ENCODE data around the gene UBXN1.
"Not testable (repeated sequence)": the region's sequence is repeated elsewhere in the genome, so short reads cannot be mapped to it uniquely, and the experiment has no call there.

UBXN1 gene

GRCh38 chr11:62676698-62677097 is 2.2 kb downstream of the UBXN1 start:
- in situ Hi-C loops (cut with MboI; ENCODE audit: low sequenced_read_pairs): no loop called here

- in situ Hi-C loops (cut with MboI; ENCODE audit: low sequenced_read_pairs): not testable (repeated sequence)
Measured at GRCh38 chr11:62675415-62675814, 3.5 kb downstream of the UBXN1 start.

- in situ Hi-C loops (cut with MboI; ENCODE audit: low sequenced_read_pairs): no loop called here
Measured at GRCh38 chr11:62673196-62673525, 5.7 kb downstream of the UBXN1 start.

GRCh38 chr11:62671608-62672389 is 7.1 kb downstream of the UBXN1 start, which contains the start of the genes LBHD1 and UQCC3:
TSS of gene LBHD1 (minus strand) at chr11:62672267. CDS start at chr11:62670031, 2,236 bp downstream.
TSS of gene UQCC3 (plus strand) at chr11:62671673. CDS start at chr11:62671746, 73 bp downstream.
- in situ Hi-C loops (cut with MboI; ENCODE audit: low sequenced_read_pairs): no loop called here

- in situ Hi-C loops (cut with MboI; ENCODE audit: low sequenced_read_pairs): no loop called here
Measured at GRCh38 chr11:62671236-62671607, 7.7 kb downstream of the UBXN1 start.

- in situ Hi-C loops (cut with MboI; ENCODE audit: low sequenced_read_pairs): no loop called here
Measured at GRCh38 chr11:62669420-62670161, 9.3 kb downstream of the UBXN1 start.

- in situ Hi-C loops (cut with MboI; ENCODE audit: low sequenced_read_pairs): no loop called here
Measured at GRCh38 chr11:62667460-62667859, 11.4 kb downstream of the UBXN1 start.

GRCh38 chr11:62666259-62666926 is 12.5 kb downstream of the UBXN1 start:
- in situ Hi-C loops (cut with MboI; ENCODE audit: low sequenced_read_pairs): no loop called here

- in situ Hi-C loops (cut with MboI; ENCODE audit: low sequenced_read_pairs): no loop called here
Measured at GRCh38 chr11:62665599-62666258, 13.1 kb downstream of the UBXN1 start.

- in situ Hi-C loops (cut with MboI; ENCODE audit: low sequenced_read_pairs): no loop called here
Measured at GRCh38 chr11:62665075-62665598, 13.7 kb downstream of the UBXN1 start, which contains the start of the genes C11orf98 and CSKMT. TSS of gene C11orf98 (minus strand) at chr11:62665210. CDS start at chr11:62665169, 41 bp downstream. TSS of gene CSKMT (plus strand) at chr11:62665312. CDS start at chr11:62665880, 568 bp downstream.

GRCh38 chr11:62664405-62665074 is 14.3 kb downstream of the UBXN1 start:
- in situ Hi-C loops (cut with MboI; ENCODE audit: low sequenced_read_pairs): no loop called here

GRCh38 chr11:62656796-62657429 is 22.0 kb downstream of the UBXN1 start:
- in situ Hi-C loops (cut with MboI; ENCODE audit: low sequenced_read_pairs): no loop called here

- in situ Hi-C loops (cut with MboI; ENCODE audit: low sequenced_read_pairs): no loop called here
Measured at GRCh38 chr11:62654297-62654696, 24.6 kb downstream of the UBXN1 start.

- in situ Hi-C loops (cut with MboI; ENCODE audit: low sequenced_read_pairs): no loop called here
Measured at GRCh38 chr11:62652161-62653006, 26.5 kb downstream of the UBXN1 start.

- in situ Hi-C loops (cut with MboI; ENCODE audit: low sequenced_read_pairs): not testable (repeated sequence)
Measured at GRCh38 chr11:62650283-62650682, 28.6 kb downstream of the UBXN1 start.

- in situ Hi-C loops (cut with MboI; ENCODE audit: low sequenced_read_pairs): no loop called here
Measured at GRCh38 chr11:62649486-62649885, 29.4 kb downstream of the UBXN1 start.

GRCh38 chr11:62648967-62649364 is 29.9 kb downstream of the UBXN1 start:
- in situ Hi-C loops (cut with MboI; ENCODE audit: low sequenced_read_pairs): no loop called here

- in situ Hi-C loops (cut with MboI; ENCODE audit: low sequenced_read_pairs): no loop called here
Measured at GRCh38 chr11:62648185-62648966, 30.5 kb downstream of the UBXN1 start.
